Fibroblast of skin of abdomen (primary cell): ENCODE measurements around the gene RNF208.
"Not testable (repeated sequence)": the region's sequence is repeated elsewhere in the genome, so short reads cannot be mapped to it uniquely, and the experiment has no call there.

Experiments
- DNase-seq: peaks from one replicate; pipeline ENCODE4 v3.0.0-alpha.2; 2013

Gene RNF208

DNA sequence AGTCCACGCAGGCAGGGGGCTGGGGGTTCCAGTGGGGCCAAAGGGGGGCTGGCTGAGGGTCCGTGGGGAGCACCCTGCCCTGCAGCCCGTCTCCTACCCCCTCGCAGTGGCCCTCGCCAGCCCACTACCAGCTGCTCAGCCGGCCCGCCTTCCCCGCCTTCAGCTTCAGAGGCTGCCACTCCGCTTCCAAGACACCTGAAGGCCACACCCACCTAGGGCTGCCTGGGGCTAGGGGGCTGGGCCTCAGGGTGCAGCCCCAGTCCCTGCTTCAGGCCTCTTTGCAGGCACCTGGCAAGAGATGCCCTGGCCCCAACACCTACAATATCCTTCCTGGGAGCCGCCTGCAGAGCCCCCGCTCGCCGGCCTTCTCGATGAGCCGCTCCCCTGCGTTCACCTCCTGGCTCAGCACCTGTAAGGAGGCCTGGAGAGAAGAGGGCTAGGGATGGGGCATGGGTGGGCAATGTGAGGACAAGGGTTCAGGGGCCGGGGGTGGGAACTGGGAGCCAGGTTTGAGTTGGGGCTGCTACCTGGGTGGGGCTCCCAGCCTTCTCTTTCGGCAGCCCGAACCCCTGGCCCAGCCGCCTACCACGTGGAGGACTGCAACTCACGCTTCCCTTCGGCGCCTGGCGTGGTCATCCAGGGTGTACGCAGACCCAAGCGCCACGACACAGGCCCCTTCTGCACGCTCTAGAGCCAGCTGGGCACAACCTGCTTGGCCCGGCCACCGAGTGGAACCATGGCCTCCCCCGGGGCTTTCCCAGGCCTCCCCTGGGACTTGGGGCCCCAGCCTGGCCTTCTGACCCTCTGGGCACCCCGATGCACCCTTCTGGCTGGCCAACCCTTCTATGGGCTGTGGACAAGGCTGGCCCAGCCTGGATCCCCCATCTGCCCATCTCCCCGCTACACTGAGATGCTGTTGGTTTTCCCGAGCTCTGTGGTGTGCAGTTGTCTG lies 30.8 kb upstream of the RNF208 start:
- no peak for DNase-seq

DNA sequence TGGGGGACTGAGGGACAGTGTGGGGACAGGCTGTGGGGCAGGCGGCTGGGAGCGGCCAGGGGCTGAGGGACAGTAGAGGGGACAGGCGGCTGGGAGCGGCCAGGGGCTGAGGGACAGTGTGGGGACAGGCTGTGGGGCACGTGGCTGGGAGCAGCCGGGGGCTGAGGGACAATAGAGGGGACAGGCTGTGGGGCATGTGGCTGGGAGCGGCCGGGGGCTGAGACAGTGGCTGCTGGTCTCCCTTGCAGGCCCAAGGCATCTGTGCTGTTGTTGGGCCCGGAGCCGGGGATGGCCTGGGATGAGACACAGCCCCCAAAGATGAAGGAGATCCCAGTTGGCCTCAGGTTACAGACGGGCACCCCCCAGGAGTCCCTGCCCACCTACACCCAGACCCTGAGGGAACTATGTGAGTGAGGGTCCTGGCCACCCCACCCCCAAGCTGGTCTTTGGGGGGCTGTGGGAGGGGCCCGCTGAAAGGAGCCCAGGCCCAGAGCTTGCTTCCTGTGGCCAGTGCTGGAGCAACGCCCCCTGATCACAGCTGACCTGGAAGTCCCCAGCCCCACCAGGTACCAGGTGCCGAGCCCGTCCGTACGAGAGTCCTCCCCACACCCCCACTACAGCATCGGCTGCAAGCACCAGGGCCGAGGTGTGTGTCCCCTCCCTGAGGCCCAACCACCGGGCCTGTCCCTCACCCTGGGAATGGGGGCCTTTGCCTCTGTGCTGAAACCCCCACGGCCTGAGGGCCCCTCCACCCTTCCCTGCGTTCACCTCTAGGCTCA lies 29.6 kb upstream of the RNF208 start:
- no peak for DNase-seq

DNA sequence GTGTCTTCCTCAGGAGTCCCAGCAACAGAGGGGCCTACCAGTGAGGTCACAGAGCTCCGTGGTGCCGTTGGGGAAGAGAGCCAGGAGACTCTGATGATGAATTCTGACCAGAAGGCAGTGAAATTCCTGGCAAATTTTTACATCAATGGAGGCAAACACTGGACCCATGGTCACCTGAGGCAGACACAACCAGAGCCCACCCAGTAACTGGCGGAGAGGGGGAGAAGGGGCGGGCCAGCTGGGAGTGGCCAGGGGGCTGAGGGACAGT lies 29.1 kb upstream of the RNF208 start, which contains the start of gene STPG3:
Gene STPG3 (plus strand): TSS at position 93 of the 268 bp plus-strand sequence. CDS start 1 bp downstream, at position 94.
- no peak for DNase-seq

DNA sequence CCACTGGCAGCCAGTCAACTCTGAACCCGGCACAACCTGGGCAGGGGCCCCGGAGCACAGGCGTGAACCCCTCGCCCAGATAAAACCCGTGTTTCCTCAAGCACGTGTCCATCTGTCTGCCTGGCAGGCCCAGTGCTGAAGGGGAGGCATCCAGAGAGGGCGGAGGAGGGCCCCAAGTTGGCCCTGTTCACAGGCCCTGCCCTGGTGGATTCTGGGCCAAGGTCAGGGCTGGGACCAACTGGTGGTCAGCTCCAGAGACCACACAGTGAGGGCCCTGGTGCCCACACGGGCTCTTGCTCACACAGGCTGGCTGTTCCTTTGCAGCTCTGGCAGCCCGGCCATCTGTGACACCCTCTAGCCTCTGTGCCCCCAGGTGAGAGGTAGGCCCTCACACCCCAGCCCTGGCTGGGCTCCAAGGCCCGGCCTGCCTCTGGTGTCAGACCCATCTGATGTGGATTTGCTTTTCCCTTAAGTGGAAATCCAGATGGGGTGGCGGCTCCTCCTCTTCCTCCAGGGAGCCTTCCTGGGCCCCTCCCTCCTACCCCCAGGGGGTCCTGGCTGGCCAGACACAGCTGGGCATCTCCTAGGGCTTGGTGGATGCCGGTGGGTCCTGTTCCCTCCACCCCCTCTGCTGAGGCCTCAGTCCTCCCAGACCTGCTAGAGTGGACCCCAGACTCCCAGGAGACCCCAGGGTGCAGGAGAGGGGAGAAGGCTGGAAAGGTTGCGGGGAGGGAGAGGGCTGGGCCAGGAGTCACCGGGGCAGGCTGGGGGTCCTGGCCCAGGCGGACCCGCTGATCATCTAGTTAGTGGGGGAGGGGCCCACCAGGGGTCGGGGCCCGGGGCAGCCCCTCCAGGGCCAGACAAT lies 28.5 kb upstream of the RNF208 start:
- no peak for DNase-seq

DNA sequence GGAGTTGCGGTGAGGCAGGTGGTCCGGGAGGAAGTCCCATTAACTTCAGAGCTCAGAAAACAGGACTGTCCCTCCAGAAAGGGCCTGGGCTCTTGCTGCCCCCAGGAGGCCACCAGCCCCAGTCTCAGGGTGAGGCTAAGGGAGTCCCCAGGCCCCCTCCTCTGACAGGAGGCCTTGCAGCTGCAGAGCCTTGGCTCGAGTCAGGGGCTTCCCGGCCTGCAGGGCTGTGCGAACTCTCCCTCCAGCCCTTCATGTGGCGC lies 25.8 kb upstream of the RNF208 start:
- no peak for DNase-seq

DNA sequence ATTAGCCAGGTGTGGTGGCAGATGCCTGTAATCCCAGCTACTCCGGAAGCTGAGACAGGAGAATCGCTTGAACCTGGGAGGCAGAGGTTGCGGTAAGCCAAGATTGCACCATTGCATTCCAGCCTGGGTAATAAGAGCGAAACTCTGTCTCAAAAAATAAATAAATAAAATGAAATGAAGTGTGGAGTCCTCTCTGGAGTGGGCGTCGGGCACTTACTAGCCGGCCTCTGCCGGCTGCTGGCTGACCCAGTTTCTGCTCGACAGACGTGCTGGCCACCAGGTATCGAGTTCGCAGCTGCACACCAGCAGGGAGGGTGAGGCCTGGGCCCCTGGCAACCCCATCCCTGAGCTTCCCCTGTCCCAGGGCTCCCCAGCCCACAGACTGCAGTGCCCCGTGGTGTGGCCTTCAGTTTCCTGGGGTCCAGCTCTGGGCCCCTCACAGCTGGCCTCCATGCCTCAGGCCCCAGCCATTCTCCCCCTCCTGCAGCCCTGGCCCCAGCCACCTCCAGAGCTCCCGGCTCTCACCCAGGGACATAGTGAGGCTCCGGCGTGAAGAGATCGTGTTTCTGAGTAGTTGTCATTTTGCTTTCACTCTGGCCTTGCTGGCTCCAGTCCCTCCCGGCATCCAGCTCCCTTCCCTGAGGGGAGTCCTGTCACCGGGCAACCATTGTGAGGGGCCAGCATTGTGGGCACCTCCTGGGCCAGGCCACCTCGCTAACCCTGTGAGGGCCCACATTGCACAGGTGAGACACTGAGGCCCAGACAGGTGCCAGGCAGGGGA lies 25.3 kb upstream of the RNF208 start:
- no peak for DNase-seq

DNA sequence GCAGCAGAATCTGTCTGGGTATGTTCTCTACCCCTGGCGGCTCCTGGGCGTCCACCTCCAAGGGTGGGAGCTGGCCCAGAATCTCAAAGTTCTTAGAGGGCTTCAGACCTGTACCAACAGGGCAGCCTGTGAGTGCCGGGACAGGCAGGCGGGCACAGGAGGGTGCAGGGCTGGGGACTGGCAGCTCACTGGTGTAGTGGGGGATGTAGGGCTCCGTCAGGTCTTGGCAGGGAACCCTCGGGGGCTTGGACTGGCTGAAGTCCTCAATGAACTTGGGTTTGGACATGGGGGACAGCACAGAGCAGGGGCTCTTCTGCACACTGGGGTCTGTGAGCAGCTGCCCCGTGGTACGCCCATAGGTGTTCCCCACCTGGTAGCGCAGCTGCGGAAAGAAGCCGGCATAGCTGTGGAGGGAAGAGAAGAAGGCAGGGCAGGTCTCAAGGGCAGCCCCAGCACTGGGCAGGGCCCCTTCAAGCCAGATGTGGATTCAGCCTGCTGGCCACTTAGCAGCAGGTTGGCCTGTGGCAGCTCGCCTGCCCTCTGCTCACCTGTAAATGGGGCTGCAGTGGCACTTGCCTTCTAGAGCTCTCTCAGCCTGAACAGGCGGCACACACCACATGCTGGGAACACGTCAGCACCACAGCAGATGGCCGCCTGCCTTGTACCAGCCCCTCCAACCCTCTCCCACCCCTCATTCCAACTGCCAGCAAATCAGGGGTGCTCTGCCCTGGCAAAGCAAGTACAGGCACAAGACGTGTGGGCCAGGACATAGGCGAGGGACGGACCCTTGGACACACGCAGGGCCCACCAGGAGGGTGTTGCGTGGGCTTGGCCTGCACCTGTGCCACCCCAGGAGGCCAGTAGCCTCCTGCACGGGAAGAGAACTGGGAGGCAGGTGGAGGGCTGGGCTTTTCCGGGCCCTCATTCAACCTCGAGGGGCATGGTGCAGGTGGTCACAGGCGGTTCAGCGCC lies 23.7 kb upstream of the RNF208 start:
- no peak for DNase-seq

DNA sequence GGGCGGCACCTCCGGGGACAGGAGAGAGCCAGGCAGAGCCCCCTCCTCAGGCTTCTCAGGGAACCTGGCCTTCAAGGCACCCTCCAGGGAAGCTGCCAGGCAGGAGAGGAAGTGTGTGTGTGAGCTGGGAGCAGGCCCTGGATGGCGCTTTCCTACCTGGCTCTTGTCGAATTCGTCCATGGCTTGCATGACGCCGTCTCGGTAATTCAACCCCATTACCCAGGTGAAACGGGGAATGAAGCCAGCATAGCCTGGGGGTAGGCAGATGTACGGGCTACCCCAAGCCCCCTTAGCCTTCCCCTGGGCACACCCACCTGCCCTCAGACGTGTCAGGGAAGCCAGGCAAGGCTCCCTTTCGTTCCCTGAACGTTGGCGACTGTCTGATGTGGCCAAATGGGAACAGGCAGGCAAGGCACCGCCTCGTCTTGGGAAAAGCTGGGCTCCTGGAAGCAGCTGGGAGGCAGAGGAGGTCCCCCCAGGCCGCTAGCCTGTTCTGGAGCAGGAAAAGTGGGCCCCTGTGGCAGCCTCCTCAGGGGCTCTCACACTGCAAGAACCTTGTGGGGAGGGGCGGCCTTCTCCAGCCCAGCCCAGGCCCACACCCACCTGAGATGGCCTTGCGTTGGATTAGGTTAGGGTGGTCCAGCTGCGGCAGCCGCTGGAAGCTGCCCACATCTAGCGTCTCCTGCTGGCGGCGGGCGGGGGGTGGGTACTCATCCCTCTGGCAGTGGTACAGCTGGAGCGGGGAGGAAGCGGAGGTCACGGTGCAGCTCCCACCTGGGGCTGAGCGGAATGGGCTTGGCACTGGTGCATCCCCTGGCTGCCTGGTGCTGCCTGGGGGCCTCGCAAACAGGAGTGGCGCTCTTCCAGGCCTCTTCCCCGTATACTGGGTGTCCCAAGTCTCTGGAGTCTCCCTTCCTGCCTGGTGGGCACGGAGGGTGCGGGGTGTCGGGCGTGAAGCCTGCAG lies 22.7 kb upstream of the RNF208 start:
- DNase-seq: no peak

DNA sequence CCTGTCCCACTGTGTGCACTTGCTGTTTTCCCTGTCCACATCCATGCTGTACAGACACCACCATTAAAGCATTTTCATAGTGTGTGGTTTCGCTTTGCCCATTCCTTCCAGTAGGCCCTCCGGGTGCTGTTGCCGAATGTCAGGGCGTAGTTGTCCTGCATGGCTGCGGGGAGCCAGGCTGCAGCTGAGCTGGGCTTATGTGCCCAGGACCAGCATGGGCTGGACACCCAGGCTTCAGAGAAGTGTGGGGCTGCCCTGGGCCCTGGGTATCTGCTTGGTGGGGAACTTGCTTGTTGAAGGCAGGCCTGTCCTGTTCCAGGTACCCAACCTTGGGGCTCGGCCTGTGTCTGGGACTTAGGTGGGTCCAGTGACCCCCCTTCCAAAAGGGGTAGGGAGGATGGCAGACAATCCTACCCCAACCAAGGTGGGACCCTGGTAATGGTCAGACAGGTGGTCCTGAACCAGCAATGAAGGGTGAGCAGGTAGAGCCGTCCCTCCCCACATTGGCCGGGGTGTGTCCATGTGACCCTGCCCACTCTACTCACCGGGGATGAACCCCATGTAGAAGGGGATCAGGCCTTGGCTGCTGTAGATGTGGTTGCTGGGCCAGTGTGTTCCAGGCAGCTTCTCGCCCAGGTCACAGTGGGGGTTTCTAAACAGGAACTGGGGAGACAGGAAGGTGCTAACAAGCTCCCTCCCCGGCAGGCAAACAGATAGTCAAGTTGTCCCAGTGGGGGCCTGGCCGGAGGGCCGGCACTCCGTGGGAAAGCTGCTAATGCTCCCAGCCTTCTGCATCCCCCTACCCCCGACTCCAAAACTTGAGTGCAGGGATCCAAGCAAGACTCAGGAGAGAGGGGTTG lies 21.8 kb upstream of the RNF208 start:
- DNase-seq: no peak

DNA sequence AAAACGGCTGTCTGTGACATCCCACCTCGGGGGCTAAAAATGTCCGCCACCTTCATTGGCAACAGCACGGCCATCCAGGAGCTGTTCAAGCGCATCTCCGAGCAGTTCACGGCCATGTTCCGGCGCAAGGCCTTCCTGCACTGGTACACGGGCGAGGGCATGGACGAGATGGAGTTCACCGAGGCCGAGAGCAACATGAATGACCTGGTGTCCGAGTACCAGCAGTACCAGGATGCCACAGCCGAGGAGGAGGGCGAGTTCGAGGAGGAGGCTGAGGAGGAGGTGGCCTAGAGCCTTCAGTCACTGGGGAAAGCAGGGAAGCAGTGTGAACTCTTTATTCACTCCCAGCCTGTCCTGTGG lies 21.2 kb upstream of the RNF208 start:
- not testable (repeated sequence) for DNase-seq

DNA sequence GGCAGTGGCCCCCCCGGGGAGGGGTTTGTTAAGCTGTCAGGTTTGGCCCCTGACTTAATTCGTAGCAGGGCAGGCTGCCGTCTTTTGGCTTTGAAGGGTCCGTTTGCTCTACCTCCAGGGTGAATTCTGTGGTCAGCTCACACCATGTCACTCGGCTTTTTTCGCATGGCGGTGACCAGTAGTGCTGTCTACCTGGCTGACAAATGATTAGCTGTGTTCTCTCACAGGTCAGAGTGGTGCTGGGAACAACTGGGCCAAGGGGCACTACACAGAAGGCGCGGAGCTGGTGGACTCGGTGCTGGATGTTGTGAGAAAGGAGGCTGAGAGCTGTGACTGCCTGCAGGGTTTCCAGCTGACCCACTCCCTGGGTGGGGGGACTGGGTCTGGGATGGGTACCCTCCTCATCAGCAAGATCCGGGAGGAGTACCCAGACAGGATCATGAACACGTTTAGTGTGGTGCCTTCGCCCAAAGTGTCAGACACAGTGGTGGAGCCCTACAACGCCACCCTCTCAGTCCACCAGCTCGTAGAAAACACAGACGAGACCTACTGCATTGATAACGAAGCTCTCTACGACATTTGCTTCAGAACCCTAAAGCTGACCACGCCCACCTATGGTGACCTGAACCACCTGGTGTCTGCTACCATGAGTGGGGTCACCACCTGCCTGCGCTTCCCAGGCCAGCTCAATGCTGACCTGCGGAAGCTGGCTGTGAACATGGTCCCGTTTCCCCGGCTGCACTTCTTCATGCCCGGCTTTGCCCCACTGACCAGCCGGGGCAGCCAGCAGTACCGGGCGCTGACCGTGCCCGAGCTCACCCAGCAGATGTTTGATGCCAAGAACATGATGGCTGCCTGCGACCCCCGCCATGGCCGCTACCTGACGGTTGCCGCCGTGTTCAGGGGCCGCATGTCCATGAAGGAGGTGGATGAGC lies 20.5 kb upstream of the RNF208 start:
- no peak for DNase-seq

DNA sequence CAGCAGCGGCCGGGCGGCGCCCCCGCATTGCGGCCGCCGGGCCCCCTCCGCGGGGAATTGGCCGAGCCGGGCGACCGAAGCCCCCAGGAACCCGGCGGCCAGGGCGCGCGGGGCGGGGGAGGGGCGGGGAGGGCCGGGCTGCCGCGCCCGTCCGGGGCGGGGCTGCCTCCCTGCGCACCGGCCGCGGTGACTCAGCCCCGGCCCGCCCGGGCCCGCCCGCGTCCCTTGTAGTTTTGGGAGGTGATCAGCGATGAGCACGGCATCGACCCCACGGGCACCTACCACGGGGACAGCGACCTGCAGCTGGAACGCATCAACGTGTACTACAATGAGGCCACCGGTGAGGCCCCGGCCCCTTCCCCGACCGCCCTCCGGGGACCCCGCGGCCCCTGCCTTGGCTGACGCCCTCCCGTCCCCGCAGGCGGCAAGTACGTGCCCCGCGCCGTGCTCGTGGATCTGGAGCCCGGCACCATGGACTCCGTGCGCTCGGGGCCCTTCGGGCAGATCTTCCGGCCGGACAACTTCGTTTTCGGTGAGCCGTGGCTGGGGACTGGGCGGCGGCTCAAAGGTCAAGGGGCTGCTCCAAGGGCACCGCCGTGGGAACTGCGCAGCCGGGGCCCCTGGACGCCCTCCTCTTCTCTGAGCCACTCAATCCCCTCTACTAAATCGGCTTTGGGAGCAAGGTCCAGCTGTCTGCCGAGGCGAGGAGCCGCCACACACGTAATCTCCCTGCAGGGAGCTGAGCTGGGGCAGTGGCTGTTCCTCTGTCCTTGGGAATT lies 19.6 kb upstream of the RNF208 start:
- DNase-seq: peak; percentile 48

DNA sequence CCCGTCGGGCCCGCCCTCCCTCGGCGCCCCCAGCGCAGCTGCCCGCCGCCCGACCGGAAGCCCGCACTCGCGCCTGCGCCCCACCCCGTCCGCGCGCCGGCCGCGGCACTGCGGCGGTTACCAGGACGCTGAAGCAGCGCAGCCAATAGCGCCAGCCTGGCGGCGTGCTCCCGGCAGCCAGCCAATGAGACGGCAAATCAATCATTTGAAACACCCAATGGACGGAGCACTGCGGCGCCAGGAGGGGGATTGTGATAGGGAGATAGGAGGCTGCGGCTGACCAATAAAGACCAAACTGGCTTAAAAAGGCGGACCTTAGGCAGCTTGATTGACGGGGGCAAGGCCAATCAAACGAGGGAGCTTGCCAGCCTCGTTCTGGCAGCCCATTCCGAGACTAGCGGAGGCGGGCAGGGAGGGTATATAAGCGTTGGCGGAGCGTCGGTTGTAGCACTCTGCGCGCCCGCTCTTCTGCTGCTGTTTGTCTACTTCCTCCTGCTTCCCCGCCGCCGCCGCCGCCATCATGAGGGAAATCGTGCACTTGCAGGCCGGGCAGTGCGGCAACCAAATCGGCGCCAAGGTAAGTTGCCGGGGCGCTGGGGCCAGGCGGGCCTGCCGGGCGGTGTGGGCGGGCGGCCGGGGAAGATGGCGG lies 18.9 kb upstream of the RNF208 start, which contains the start of gene TUBB4B:
Gene TUBB4B (plus strand): TSS at position 447 of the 649 bp plus-strand sequence. CDS start 74 bp downstream, at position 521.
- DNase-seq: peak; percentile 100

DNA sequence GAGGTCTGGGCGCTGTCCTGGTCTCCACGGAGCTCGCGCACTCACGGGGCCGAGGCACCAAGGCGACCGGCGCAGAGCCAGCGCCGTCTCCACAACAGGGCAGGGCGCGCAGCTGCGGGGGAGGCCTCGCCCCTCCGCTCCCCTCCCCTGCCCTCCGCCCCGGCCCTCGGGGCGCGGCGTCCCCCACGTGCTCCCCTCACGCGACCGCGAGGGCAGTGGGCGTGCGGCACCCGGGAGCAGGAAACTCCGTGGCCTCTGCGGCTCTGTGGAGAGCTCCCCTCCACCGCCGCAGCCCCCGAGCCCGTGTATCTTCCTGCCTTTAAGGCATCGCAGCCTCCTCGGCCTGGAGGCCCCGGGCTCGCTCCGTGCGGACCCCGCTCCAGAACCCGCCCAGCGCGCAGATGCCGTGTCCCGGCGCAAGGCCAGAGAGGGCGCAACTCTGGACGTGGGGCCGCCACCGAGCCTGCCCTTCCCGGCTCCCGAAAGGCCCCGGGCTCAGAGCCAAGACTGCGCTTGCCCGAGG lies 18.3 kb upstream of the RNF208 start:
- peak; percentile 61 for DNase-seq

DNA sequence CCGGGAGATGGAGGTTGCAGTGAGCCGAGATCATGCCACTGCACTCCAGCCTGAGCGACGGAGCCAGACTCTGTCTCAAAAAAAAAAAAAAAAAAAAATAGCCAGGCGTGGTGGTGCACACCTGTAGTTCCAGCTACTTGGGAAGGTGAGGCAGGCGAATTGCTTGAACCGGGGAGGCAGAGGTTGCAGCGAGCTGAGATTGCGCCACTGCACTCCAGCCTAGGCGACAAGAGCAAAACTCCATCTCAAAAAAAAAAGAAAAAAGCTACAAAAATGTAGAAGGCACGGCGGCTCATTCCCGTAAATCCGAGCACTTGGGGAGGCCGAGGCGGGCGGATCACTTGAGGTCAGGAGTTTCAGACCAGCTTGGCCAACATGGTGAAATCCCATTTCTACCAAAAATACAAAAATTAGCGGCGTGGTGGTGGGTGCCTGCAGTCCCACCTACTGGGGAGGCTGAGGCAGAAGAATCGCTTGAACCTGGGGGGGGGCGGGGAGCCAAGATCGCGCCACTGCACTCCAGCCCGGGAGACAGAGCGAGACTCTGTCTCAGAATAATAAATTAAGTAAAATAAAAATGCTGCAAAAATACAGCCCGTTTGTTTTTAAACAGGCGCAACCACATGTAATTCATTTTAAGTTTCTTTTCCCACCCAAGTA lies 17.6 kb upstream of the RNF208 start:
- not testable (repeated sequence) for DNase-seq
